ENCODE data around the gene REPS2. TPM values are rescaled to one million over a fixed set of nuclear protein-coding genes. Genes with fewer than 3 reads are reported as not detected.

REPS2 gene
- total RNA-seq, 2 experiments from 2014 or later = 0.41 to 4.0 TPM

- Histone ChIP-seq H3K4me2 (ENCODE audit: low read length) (no peak overlapping the region), H3K79me2 (ENCODE audit: insufficient read depth, low read depth, low read length) (no peaks in the 10 kb centered on the region), H4K20me1 (ENCODE audit: insufficient read depth, low read length) (no peaks in the 10 kb centered on the region), H3K27ac (ENCODE audit: low read depth, low read length, poor library complexity, severe bottlenecking) (no peak overlapping the region), H3K9me2 (ENCODE audit: insufficient read depth, low read length) (no peaks in the 10 kb centered on the region), H3K36me3 (ENCODE audit: insufficient read depth, low read length) (no peaks in the 10 kb centered on the region), H3K4me3 (ENCODE audit: low read depth, low read length, poor library complexity, severe bottlenecking) (no peak overlapping the region), H2AFZ (ENCODE audit: low read length) (no peak overlapping the region), H3K4me1 (ENCODE audit: insufficient read depth, low read length, poor library complexity, severe bottlenecking) (no peaks in the 10 kb centered on the region), H3K9me3 (ENCODE audit: low read length) (no peaks in the 10 kb centered on the region)
- TF ChIP-seq EZH2phosphoT487 (IDR thresholded peaks at IDR 0.05; ENCODE audit: borderline replicate concordance, low read depth, low read length) (no peak), CTCF (conservative IDR thresholded peaks at IDR 0.05; ENCODE audit: low read length) (no peak)
- BruUV-seq (replicated peaks) = no TSS peak
- CTCF ChIA-PET (ENCODE audit: unreplicated experiment) = no interaction called here
- DNase-seq (ENCODE audit: low spot score) = no peak
- POLR2A ChIA-PET = interaction anchor here (1.0 kb wide), 1 partner anchor 11 kb away, joined by 3 read pairs; no protein-coding TSS in a partner anchor
- intact Hi-C loops (cut with micrococcal nuclease; ENCODE audit: unreplicated experiment) = no loop called here
These were observed 29.9 kb upstream of the REPS2 start for GRCh38 chrX:16916561-16916960.

- no peak overlapping the region for H3K4me3 ChIP-seq (ENCODE audit: low read depth, low read length, poor library complexity, severe bottlenecking)
- no peak overlapping the region for H3K4me2 ChIP-seq (ENCODE audit: low read length)
- H3K9me2 ChIP-seq (ENCODE audit: insufficient read depth, low read length) = no peaks in the 10 kb centered on the region
- intact Hi-C loops (cut with micrococcal nuclease; ENCODE audit: unreplicated experiment) = no loop called here
- no peaks in the 10 kb centered on the region for H3K36me3 ChIP-seq (ENCODE audit: insufficient read depth, low read length)
- H3K4me1 ChIP-seq (ENCODE audit: insufficient read depth, low read length, poor library complexity, severe bottlenecking) = no peaks in the 10 kb centered on the region
- H2AFZ ChIP-seq (ENCODE audit: low read length) = no peak overlapping the region
- H3K27ac ChIP-seq (ENCODE audit: low read depth, low read length, poor library complexity, severe bottlenecking) = no peak overlapping the region
- H3K9me3 ChIP-seq (ENCODE audit: low read length) = no peaks in the 10 kb centered on the region
- TF ChIP-seq EZH2phosphoT487 (IDR thresholded peaks at IDR 0.05; ENCODE audit: borderline replicate concordance, low read depth, low read length) (no peak), CTCF (conservative IDR thresholded peaks at IDR 0.05; ENCODE audit: low read length) (no peak)
- BruUV-seq (replicated peaks) = no TSS peak
- ChIA-PET CTCF (ENCODE audit: unreplicated experiment) (no interaction called here), POLR2A (interaction anchor here (1.0 kb wide), 1 partner anchor 12 kb away, joined by 3 read pairs; no protein-coding TSS in a partner anchor)
- H3K79me2 ChIP-seq (ENCODE audit: insufficient read depth, low read depth, low read length) = no peaks in the 10 kb centered on the region
- DNase-seq (ENCODE audit: low spot score) = no peak
- no peaks in the 10 kb centered on the region for H4K20me1 ChIP-seq (ENCODE audit: insufficient read depth, low read length)
These were observed 29.3 kb upstream of the REPS2 start for GRCh38 chrX:16917120-16917519.

GRCh38 chrX:16918979-16919378, 27.5 kb upstream of the REPS2 start:
- Histone ChIP-seq H2AFZ (ENCODE audit: low read length) (no peak overlapping the region), H3K79me2 (ENCODE audit: insufficient read depth, low read depth, low read length) (no peaks in the 10 kb centered on the region), H4K20me1 (ENCODE audit: insufficient read depth, low read length) (no peaks in the 10 kb centered on the region), H3K4me2 (ENCODE audit: low read length) (no peak overlapping the region), H3K9me3 (ENCODE audit: low read length) (no peaks in the 10 kb centered on the region), H3K4me3 (ENCODE audit: low read depth, low read length, poor library complexity, severe bottlenecking) (no peak overlapping the region), H3K4me1 (ENCODE audit: insufficient read depth, low read length, poor library complexity, severe bottlenecking) (no peaks in the 10 kb centered on the region), H3K9me2 (ENCODE audit: insufficient read depth, low read length) (no peaks in the 10 kb centered on the region), H3K27ac (ENCODE audit: low read depth, low read length, poor library complexity, severe bottlenecking) (no peak overlapping the region), H3K36me3 (ENCODE audit: insufficient read depth, low read length) (no peaks in the 10 kb centered on the region)
- no TSS peak for BruUV-seq (replicated peaks)
- CTCF ChIA-PET (ENCODE audit: unreplicated experiment) = no interaction called here
- POLR2A ChIA-PET = no interaction called here
- DNase-seq (ENCODE audit: low spot score) = no peak
- TF ChIP-seq EZH2phosphoT487 (IDR thresholded peaks at IDR 0.05; ENCODE audit: borderline replicate concordance, low read depth, low read length) = no peak
- no peak for TF ChIP-seq CTCF (conservative IDR thresholded peaks at IDR 0.05; ENCODE audit: low read length)
- intact Hi-C loops (cut with micrococcal nuclease; ENCODE audit: unreplicated experiment) = no loop called here
